ENCODE data around the gene RERE.

- no peak for TF ChIP-seq POLR2A (IDR thresholded peaks at IDR 0.05; ENCODE audit: low read depth, low read length)
- TF ChIP-seq POLR2AphosphoS5 (IDR thresholded peaks at IDR 0.05; ENCODE audit: low read depth, low read length): no peak
- no peak for TF ChIP-seq TAF1 (IDR thresholded peaks at IDR 0.05; ENCODE audit: borderline replicate concordance, low read depth, low read length)
These were observed 506.2 kb downstream of the RERE start for GRCh38 chr1:8311068-8311718.
